GM19452 (cell line): ENCODE results near the gene NCKAP5L.
A peak's percentile ranks its signal among the peaks of the same experiment; 100 is the strongest.

Source experiments
- ATAC-seq: cut with Tn5 transposase; IDR thresholded peaks from one replicate; pipeline ENCODE4 v1.9.1; 2021; ENCODE audit not compliant: unreplicated experiment

NCKAP5L gene

GRCh38 chr12:49744363-49744885 lies 83.8 kb downstream of the NCKAP5L start:
- ATAC-seq: no peak

DNA sequence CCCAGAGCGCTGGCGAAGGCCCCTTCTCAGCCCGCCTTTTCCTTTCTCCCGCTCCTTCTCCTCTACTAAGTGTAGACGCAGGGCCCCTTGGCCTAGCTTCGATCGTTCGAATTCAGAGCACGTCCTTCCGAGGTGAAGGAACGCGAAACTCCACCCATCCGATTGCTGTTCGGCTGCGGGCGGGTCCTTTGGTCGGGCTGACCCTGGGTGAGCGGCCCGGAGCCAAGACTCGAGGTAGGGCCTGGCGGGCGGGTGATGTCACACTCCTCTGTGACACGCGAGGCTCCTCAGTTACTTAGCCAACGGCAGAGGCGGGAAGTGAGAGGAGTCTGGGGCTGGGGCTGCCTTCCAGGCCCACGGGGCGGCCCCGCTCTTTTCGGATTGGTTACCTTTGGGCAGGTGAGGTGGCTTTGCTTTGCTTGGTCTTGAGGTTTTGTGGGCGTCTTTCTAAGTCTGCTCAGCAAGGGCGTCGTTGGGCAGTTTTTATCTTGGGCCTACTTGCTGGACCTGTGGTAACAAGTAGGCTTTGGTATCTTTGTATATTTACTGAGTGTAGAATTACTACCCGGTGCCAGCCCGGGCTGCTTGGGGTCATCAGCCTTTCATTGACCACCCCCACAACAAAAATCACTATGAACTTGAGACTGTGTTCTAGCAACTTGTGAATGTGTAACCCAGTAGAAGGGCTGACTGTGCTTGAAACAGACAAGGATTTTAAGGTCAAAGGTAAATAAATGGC lies 86.2 kb downstream of the NCKAP5L start:
- peak; percentile 52 for ATAC-seq
